ENCODE measurements around the gene DSN1. TPM values are rescaled to one million over a fixed set of nuclear protein-coding genes. Genes with fewer than 3 reads are reported as not detected.
A peak's percentile ranks its signal among the peaks of the same experiment; 100 is the strongest.

The DSN1 gene
- total and polyA plus RNA-seq, 9 of the 15 experiments (the other 6 are each of a cell fraction or from before 2014, with no cell fraction given) = 23.3 to 45.3 (median 31.1) TPM

DNA sequence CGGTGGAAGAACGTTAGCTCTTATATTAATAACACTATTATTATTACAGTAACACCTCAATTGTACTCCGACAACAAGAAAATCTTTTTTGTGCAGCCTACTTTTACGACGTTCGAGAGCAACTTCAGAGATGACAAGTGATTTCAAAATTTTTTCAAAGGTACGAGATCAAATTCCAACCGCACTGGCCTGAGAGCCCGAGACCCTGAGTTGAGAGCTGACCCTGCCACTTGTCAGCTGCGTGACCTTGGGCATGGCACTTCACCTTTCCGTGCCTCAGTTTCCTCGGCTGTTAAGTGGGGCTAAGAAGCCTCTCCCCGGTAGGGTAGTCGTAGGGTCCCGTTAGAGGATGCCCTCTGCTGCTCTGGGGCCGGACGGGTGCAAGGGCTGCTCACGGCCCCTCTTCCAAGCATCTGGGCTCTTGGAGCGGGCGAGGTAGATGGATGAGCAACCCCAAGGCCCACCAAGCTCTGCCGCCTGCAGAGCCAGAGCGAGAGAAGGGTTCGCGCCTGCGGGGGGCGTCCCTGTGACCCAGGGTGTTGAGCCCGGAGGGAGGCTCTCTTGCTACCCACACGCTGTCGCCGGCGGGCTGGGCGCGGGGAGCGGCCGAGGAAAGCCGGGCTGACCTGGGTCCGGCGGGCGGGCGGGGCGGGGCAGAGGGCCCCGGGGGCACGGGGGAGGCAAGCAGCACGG lies 28.2 kb downstream of the DSN1 start (continued):
- TF ChIP-seq, protein P1, sequence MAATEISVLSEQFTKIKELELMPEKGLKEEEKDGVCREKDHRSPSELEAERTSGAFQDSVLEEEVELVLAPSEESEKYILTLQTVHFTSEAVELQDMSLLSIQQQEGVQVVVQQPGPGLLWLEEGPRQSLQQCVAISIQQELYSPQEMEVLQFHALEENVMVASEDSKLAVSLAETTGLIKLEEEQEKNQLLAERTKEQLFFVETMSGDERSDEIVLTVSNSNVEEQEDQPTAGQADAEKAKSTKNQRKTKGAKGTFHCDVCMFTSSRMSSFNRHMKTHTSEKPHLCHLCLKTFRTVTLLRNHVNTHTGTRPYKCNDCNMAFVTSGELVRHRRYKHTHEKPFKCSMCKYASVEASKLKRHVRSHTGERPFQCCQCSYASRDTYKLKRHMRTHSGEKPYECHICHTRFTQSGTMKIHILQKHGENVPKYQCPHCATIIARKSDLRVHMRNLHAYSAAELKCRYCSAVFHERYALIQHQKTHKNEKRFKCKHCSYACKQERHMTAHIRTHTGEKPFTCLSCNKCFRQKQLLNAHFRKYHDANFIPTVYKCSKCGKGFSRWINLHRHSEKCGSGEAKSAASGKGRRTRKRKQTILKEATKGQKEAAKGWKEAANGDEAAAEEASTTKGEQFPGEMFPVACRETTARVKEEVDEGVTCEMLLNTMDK (IDR thresholded peaks at IDR 0.05; ENCODE audit: borderline replicate concordance, insufficient read depth, low read depth, low read length, poor library complexity, severe bottlenecking) = peak; percentile 18
- TF ChIP-seq, protein P2, sequence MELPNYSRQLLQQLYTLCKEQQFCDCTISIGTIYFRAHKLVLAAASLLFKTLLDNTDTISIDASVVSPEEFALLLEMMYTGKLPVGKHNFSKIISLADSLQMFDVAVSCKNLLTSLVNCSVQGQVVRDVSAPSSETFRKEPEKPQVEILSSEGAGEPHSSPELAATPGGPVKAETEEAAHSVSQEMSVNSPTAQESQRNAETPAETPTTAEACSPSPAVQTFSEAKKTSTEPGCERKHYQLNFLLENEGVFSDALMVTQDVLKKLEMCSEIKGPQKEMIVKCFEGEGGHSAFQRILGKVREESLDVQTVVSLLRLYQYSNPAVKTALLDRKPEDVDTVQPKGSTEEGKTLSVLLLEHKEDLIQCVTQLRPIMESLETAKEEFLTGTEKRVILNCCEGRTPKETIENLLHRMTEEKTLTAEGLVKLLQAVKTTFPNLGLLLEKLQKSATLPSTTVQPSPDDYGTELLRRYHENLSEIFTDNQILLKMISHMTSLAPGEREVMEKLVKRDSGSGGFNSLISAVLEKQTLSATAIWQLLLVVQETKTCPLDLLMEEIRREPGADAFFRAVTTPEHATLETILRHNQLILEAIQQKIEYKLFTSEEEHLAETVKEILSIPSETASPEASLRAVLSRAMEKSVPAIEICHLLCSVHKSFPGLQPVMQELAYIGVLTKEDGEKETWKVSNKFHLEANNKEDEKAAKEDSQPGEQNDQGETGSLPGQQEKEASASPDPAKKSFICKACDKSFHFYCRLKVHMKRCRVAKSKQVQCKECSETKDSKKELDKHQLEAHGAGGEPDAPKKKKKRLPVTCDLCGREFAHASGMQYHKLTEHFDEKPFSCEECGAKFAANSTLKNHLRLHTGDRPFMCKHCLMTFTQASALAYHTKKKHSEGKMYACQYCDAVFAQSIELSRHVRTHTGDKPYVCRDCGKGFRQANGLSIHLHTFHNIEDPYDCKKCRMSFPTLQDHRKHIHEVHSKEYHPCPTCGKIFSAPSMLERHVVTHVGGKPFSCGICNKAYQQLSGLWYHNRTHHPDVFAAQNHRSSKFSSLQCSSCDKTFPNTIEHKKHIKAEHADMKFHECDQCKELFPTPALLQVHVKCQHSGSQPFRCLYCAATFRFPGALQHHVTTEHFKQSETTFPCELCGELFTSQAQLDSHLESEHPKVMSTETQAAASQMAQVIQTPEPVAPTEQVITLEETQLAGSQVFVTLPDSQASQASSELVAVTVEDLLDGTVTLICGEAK (IDR thresholded peaks at IDR 0.05) = 0 out of 2 replicates have a peak, but pooled peaks have one; percentile 45
- TF ChIP-seq, protein P2 (CRISPR knock-in tag; IDR thresholded peaks at IDR 0.05) = no peak
- TF ChIP-seq ERF (CRISPR knock-in tag; IDR thresholded peaks at IDR 0.05) = 0 out of 2 replicates have a peak, but pooled peaks have one; percentile 37
- TF ChIP-seq ZNF165 (CRISPR knock-in tag; IDR thresholded peaks at IDR 0.05; ENCODE audit: borderline replicate concordance) = 0 out of 2 replicates have a peak, but pooled peaks have one; percentile 19
- no peak for TF ChIP-seq TAF9B (IDR thresholded peaks at IDR 0.05; ENCODE audit: partially characterized antibody)

Measured in K562 (cell line).